ENCODE data around the gene BSN. TPM values are rescaled to one million over a fixed set of nuclear protein-coding genes. Genes with fewer than 3 reads are reported as not detected.
A peak's percentile ranks its signal among the peaks of the same experiment; 100 is the strongest.
"Not testable (repeated sequence)": the region's sequence is repeated elsewhere in the genome, so short reads cannot be mapped to it uniquely, and the experiment has no call there.

BSN gene
- total and polyA plus RNA-seq, 2 experiments from 2014 or later, result under 0.01 to 0.03 TPM

GRCh38 chr3:49694409-49695070 lies 140.3 kb downstream of the BSN start:
- H3F3A ChIP-seq (ENCODE audit: insufficient read depth); H3K4me1 ChIP-seq (ENCODE audit: insufficient read depth); H3K9me3 ChIP-seq (ENCODE audit: low read depth); DNase-seq; H3K4me2 ChIP-seq (ENCODE audit: unreplicated experiment); H4K20me1 ChIP-seq (ENCODE audit: insufficient read depth); H3K36me3 ChIP-seq (ENCODE audit: low read depth); H2AFZ ChIP-seq; H3K9me2 ChIP-seq (ENCODE audit: insufficient read depth); H3K4me3 ChIP-seq; in situ Hi-C loops (cut with MboI); H3K9ac ChIP-seq; H3K27me3 ChIP-seq (replicated peaks; ENCODE audit: insufficient read depth); H3K27ac ChIP-seq: not testable (repeated sequence)
- 44 to 48% methylated on average over 6 of the region's 6 CpGs for WGBS, 2 experiments (ENCODE audit: low coverage in 1 of 2, low lambda C conversion rate in 2 of 2, missing lambda C conversion rate in 2 of 2)
- H3K79me2 ChIP-seq (ENCODE audit: insufficient read depth), result peaks cover 51% of the 10 kb centered on the region

- in situ Hi-C loops (cut with MboI); H3K27me3 ChIP-seq (replicated peaks; ENCODE audit: insufficient read depth); H3K4me2 ChIP-seq (ENCODE audit: unreplicated experiment); H3K9ac ChIP-seq; H3K36me3 ChIP-seq (ENCODE audit: low read depth); H3K9me2 ChIP-seq (ENCODE audit: insufficient read depth); H3F3A ChIP-seq (ENCODE audit: insufficient read depth); H3K4me3 ChIP-seq; H4K20me1 ChIP-seq (ENCODE audit: insufficient read depth); DNase-seq; H2AFZ ChIP-seq; H3K4me1 ChIP-seq (ENCODE audit: insufficient read depth); H3K9me3 ChIP-seq (ENCODE audit: low read depth); H3K27ac ChIP-seq: not testable (repeated sequence)
- WGBS, 2 experiments (ENCODE audit: low coverage in 1 of 2, low lambda C conversion rate in 2 of 2, missing lambda C conversion rate in 2 of 2), result 66 to 82% methylated on average over 2 to 4 of the region's 4 CpGs
- peaks cover 42% of the 10 kb centered on the region for H3K79me2 ChIP-seq (ENCODE audit: insufficient read depth)
Measured at GRCh38 chr3:49695350-49696015, 141.2 kb downstream of the BSN start.

DNA sequence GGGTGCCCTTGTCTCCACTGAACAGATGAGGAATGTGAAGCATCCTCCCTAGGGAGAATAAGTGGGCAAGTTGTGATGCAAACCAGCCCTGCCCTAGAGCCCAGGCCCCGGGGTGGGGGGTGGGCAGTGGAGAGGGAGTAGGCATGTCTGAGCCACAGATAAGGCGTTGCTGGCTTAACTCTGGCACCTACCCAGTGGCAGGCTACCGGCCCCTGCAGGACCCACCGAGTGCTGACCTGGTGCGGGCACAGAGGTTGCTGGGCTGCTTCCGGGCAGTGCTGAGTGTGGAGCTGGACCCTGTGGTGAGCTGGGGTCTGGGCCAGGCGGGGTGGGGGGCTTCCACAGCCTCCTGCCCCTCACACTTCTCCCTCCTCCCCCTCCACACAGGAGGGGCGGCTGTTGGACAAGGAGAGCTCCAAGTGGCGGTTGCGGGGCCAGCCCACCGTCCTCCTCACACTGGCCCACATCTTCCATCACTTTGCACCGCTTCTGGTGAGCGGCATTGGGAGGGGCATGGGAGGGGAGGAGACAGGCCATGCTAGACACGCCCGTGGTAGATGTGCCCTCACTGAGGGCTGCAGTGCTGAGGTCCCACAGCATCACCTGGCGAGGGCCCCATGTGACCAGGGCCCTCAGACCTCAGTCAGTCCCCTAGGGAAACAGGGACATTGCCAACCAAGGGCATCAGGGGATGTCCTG lies 145.2 kb downstream of the BSN start:
- no peaks in the 10 kb centered on the region for H3K9me3 ChIP-seq (ENCODE audit: low read depth)
- H3K4me2 ChIP-seq (ENCODE audit: unreplicated experiment), result no peak overlapping the region
- H3F3A ChIP-seq (ENCODE audit: insufficient read depth), result no peaks in the 10 kb centered on the region
- no peak overlapping the region for H3K27ac ChIP-seq
- in situ Hi-C loops (cut with MboI), result no loop called here
- no peak overlapping the region for H2AFZ ChIP-seq
- no peaks in the 10 kb centered on the region for H3K27me3 ChIP-seq (replicated peaks; ENCODE audit: insufficient read depth)
- WGBS, 2 experiments (ENCODE audit: low coverage in 1 of 2, low lambda C conversion rate in 2 of 2, missing lambda C conversion rate in 2 of 2), result 78 to 80% methylated on average over 13 to 16 of the region's 16 CpGs
- DNase-seq, result peak; percentile 38
- no peak overlapping the region for H3K9ac ChIP-seq
- no peak overlapping the region for H3K4me3 ChIP-seq
- TF ChIP-seq EZH2 (IDR thresholded peaks at IDR 0.05; ENCODE audit: insufficient read depth, poor library complexity, severe bottlenecking) (no peak), EZH2phosphoT487 (IDR thresholded peaks at IDR 0.05; ENCODE audit: insufficient read depth, low read depth) (no peak)
- peaks cover 5% of the 10 kb centered on the region; the same call in 1 of the 2 replicates for H3K79me2 ChIP-seq (ENCODE audit: insufficient read depth)
- no peaks in the 10 kb centered on the region for H3K9me2 ChIP-seq (ENCODE audit: insufficient read depth)
- H4K20me1 ChIP-seq (ENCODE audit: insufficient read depth), result no peaks in the 10 kb centered on the region
- H3K4me1 ChIP-seq (ENCODE audit: insufficient read depth), result no peaks in the 10 kb centered on the region
- H3K36me3 ChIP-seq (ENCODE audit: low read depth), result no peaks in the 10 kb centered on the region

DNA sequence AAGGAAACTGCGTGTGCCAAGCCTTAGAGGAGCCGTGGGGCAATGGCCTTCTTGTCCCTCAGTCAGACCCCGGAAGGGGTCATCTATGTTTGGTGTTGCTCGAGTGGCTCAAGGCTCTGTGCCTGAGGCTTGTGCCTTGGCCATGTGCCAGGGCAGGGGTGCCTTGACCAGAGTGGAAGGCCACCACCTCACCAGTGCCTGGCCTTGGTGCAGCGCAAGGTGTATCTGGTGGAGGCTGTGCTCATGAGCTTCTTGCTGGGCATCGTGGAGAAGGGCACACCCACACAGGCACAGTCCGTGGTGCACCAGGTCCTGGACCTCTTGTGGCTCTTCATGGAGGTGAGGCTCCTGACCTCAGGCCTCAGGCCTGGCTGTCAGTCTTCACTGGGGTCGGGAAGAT lies 145.7 kb downstream of the BSN start:
- no peaks in the 10 kb centered on the region for H4K20me1 ChIP-seq (ENCODE audit: insufficient read depth)
- 68 to 80% methylated on average over 7 to 8 of the region's 8 CpGs for WGBS, 2 experiments (ENCODE audit: low coverage in 1 of 2, low lambda C conversion rate in 2 of 2, missing lambda C conversion rate in 2 of 2)

More for the DNA sequence above, 145.7 kb downstream of the BSN start:
- H3K79me2 ChIP-seq (ENCODE audit: insufficient read depth), result no peaks in the 10 kb centered on the region
- H3K9ac ChIP-seq, result no peak overlapping the region
- no peak overlapping the region for H3K4me2 ChIP-seq (ENCODE audit: unreplicated experiment)
- H3K27ac ChIP-seq, result no peak overlapping the region
- TF ChIP-seq EZH2 (IDR thresholded peaks at IDR 0.05; ENCODE audit: insufficient read depth, poor library complexity, severe bottlenecking), result no peak
- no peak for TF ChIP-seq EZH2phosphoT487 (IDR thresholded peaks at IDR 0.05; ENCODE audit: insufficient read depth, low read depth)
- H3K9me3 ChIP-seq (ENCODE audit: low read depth), result no peaks in the 10 kb centered on the region
- no peaks in the 10 kb centered on the region for H3F3A ChIP-seq (ENCODE audit: insufficient read depth)
- no peaks in the 10 kb centered on the region for H3K4me1 ChIP-seq (ENCODE audit: insufficient read depth)
- no peaks in the 10 kb centered on the region for H3K9me2 ChIP-seq (ENCODE audit: insufficient read depth)
- DNase-seq, result no peak
- no peaks in the 10 kb centered on the region for H3K36me3 ChIP-seq (ENCODE audit: low read depth)
- H2AFZ ChIP-seq, result no peak overlapping the region
- in situ Hi-C loops (cut with MboI), result no loop called here
- H3K4me3 ChIP-seq, result no peak overlapping the region
- H3K27me3 ChIP-seq (replicated peaks; ENCODE audit: insufficient read depth), result no peaks in the 10 kb centered on the region
